HG03095 (cell line): ENCODE measurements around the gene KCTD19.
"Not testable (repeated sequence)": the region's sequence is repeated elsewhere in the genome, so short reads cannot be mapped to it uniquely, and the experiment has no call there.

Experiments used
- ATAC-seq: cut with Tn5 transposase; IDR thresholded peaks from one replicate; pipeline ENCODE4 v1.9.1; 2021; ENCODE audit warnings: moderate library complexity; ENCODE audit not compliant: unreplicated experiment

KCTD19 gene

GRCh38 chr16:67326472-67327309, at the start of gene KCTD19, which contains the start of gene LRRC36:
Gene KCTD19, minus strand, starts transcription at chr16:67326741. Its CDS starts 34 bp downstream, at chr16:67326707.
Gene LRRC36, plus strand, starts transcription at chr16:67326815. Its CDS starts 48 bp downstream, at chr16:67326863.
- ATAC-seq, result no peak

- ATAC-seq, result not testable (repeated sequence)
Observed at GRCh38 chr16:67376012-67376411, 49.5 kb upstream of the KCTD19 start.

GRCh38 chr16:67372664-67373063, 46.1 kb upstream of the KCTD19 start:
- ATAC-seq, result no peak

GRCh38 chr16:67370661-67371060, 44.1 kb upstream of the KCTD19 start:
- no peak for ATAC-seq

GRCh38 chr16:67364600-67365235, 38.2 kb upstream of the KCTD19 start:
- ATAC-seq, result no peak

GRCh38 chr16:67361038-67361437, 34.5 kb upstream of the KCTD19 start:
- no peak for ATAC-seq

- not testable (repeated sequence) for ATAC-seq
Observed at GRCh38 chr16:67359540-67360269, 33.2 kb upstream of the KCTD19 start.

- no peak for ATAC-seq
Observed at GRCh38 chr16:67357561-67357960, 31.0 kb upstream of the KCTD19 start.

- ATAC-seq, result no peak
Observed at GRCh38 chr16:67356396-67356795, 29.9 kb upstream of the KCTD19 start.

- ATAC-seq, result not testable (repeated sequence)
Observed at GRCh38 chr16:67352463-67352862, 25.9 kb upstream of the KCTD19 start.

GRCh38 chr16:67350324-67350723, 23.8 kb upstream of the KCTD19 start:
- ATAC-seq, result no peak

GRCh38 chr16:67349172-67349571, 22.6 kb upstream of the KCTD19 start:
- ATAC-seq, result no peak

GRCh38 chr16:67346341-67346740, 19.8 kb upstream of the KCTD19 start:
- no peak for ATAC-seq

- ATAC-seq, result no peak
Observed at GRCh38 chr16:67345401-67345800, 18.9 kb upstream of the KCTD19 start.

- no peak for ATAC-seq
Observed at GRCh38 chr16:67342616-67343015, 16.1 kb upstream of the KCTD19 start.

GRCh38 chr16:67341250-67341649, 14.7 kb upstream of the KCTD19 start:
- ATAC-seq, result no peak

GRCh38 chr16:67339453-67339852, 12.9 kb upstream of the KCTD19 start:
- ATAC-seq, result no peak

- ATAC-seq, result no peak
Observed at GRCh38 chr16:67336648-67337047, 10.1 kb upstream of the KCTD19 start.

- ATAC-seq, result no peak
Observed at GRCh38 chr16:67336116-67336515, 9.6 kb upstream of the KCTD19 start.

GRCh38 chr16:67333315-67333714, 6.8 kb upstream of the KCTD19 start:
- no peak for ATAC-seq

GRCh38 chr16:67329901-67330300, 3.4 kb upstream of the KCTD19 start:
- no peak for ATAC-seq
